ENCODE measurements around the gene DSCAML1. TPM values are rescaled to one million over a fixed set of nuclear protein-coding genes. Genes with fewer than 3 reads are reported as not detected.
"Not testable (repeated sequence)": the region's sequence is repeated elsewhere in the genome, so short reads cannot be mapped to it uniquely, and the experiment has no call there.

The DSCAML1 gene
- total RNA-seq, 1 experiment from 2014 or later, result 0.03 TPM

GRCh38 chr11:117410861-117411710, 385.9 kb downstream of the DSCAML1 start:
- Histone ChIP-seq H3K36me3 (no peaks in the 10 kb centered on the region), H3K27ac (no peak overlapping the region), H3K9me3 (replicated peaks) (no peaks in the 10 kb centered on the region), H3K27me3 (replicated peaks) (no peaks in the 10 kb centered on the region), H3K4me3 (no peak overlapping the region), H3K4me1 (replicated peaks) (no peaks in the 10 kb centered on the region)
- no peak for DNase-seq (ENCODE audit: low read depth in 1 of 2, low spot score in 2 of 2)

GRCh38 chr11:117410238-117410637, 386.8 kb downstream of the DSCAML1 start:
- no peak overlapping the region for H3K27ac ChIP-seq
- no peaks in the 10 kb centered on the region for H3K4me1 ChIP-seq (replicated peaks)
- peaks cover 3% of the 10 kb centered on the region; the same call in 1 of the 2 replicates for H3K36me3 ChIP-seq
- no peak for DNase-seq (ENCODE audit: low read depth in 1 of 2, low spot score in 2 of 2)
- no peaks in the 10 kb centered on the region for H3K27me3 ChIP-seq (replicated peaks)
- H3K4me3 ChIP-seq, result no peak overlapping the region
- H3K9me3 ChIP-seq (replicated peaks), result no peaks in the 10 kb centered on the region

GRCh38 chr11:117409511-117409910, 387.5 kb downstream of the DSCAML1 start:
- Histone ChIP-seq H3K4me1 (replicated peaks) (no peaks in the 10 kb centered on the region), H3K36me3 (peaks cover 7% of the 10 kb centered on the region; the same call in 1 of the 2 replicates), H3K27ac (no peak overlapping the region)

GRCh38 chr11:117408356-117408755, 388.7 kb downstream of the DSCAML1 start:
- H3K27me3 ChIP-seq (replicated peaks), result no peaks in the 10 kb centered on the region
- DNase-seq (ENCODE audit: low read depth in 1 of 2, low spot score in 2 of 2), result no peak
- no peak overlapping the region for H3K27ac ChIP-seq
- no peak overlapping the region for H3K4me3 ChIP-seq
- no peaks in the 10 kb centered on the region for H3K9me3 ChIP-seq (replicated peaks)
- H3K4me1 ChIP-seq (replicated peaks), result no peaks in the 10 kb centered on the region
- peaks cover 7% of the 10 kb centered on the region; the same call in 1 of the 2 replicates for H3K36me3 ChIP-seq

More at GRCh38 chr11:117409511-117409910, 387.5 kb downstream of the DSCAML1 start:
- DNase-seq (ENCODE audit: low read depth in 1 of 2, low spot score in 2 of 2), result no peak
- H3K4me3 ChIP-seq, result no peak overlapping the region
- no peaks in the 10 kb centered on the region for H3K9me3 ChIP-seq (replicated peaks)
- no peaks in the 10 kb centered on the region for H3K27me3 ChIP-seq (replicated peaks)

GRCh38 chr11:117407016-117407415, 390.0 kb downstream of the DSCAML1 start:
- H3K27me3 ChIP-seq (replicated peaks), result no peaks in the 10 kb centered on the region
- DNase-seq (ENCODE audit: low read depth in 1 of 2, low spot score in 2 of 2), result no peak
- H3K4me1 ChIP-seq (replicated peaks), result no peaks in the 10 kb centered on the region
- H3K4me3 ChIP-seq, result no peak overlapping the region
- H3K27ac ChIP-seq, result no peak overlapping the region
- H3K36me3 ChIP-seq, result peaks cover 7% of the 10 kb centered on the region; the same call in 1 of the 2 replicates
- no peaks in the 10 kb centered on the region for H3K9me3 ChIP-seq (replicated peaks)

- H3K9me3 ChIP-seq (replicated peaks); H3K4me1 ChIP-seq (replicated peaks); H3K4me3 ChIP-seq; H3K27ac ChIP-seq; DNase-seq (ENCODE audit: low read depth in 1 of 2, low spot score in 2 of 2); H3K36me3 ChIP-seq; H3K27me3 ChIP-seq (replicated peaks): not testable (repeated sequence)
Measured at GRCh38 chr11:117405898-117406297, 391.1 kb downstream of the DSCAML1 start.

- H3K36me3 ChIP-seq; DNase-seq (ENCODE audit: low read depth in 1 of 2, low spot score in 2 of 2); H3K27me3 ChIP-seq (replicated peaks); H3K27ac ChIP-seq; H3K4me3 ChIP-seq; H3K4me1 ChIP-seq (replicated peaks); H3K9me3 ChIP-seq (replicated peaks): not testable (repeated sequence)
Measured at GRCh38 chr11:117399100-117399840, 397.7 kb downstream of the DSCAML1 start.

- not testable (repeated sequence) for H3K27ac ChIP-seq; H3K36me3 ChIP-seq; H3K9me3 ChIP-seq (replicated peaks); H3K4me3 ChIP-seq; H3K27me3 ChIP-seq (replicated peaks); H3K4me1 ChIP-seq (replicated peaks); DNase-seq (ENCODE audit: low read depth in 1 of 2, low spot score in 2 of 2)
Measured at GRCh38 chr11:117398618-117399017, 398.4 kb downstream of the DSCAML1 start.

GRCh38 chr11:117396970-117397369, 400.0 kb downstream of the DSCAML1 start:
- Histone ChIP-seq H3K27ac (no peak overlapping the region), H3K4me1 (replicated peaks) (no peaks in the 10 kb centered on the region), H3K36me3 (peaks cover 10% of the 10 kb centered on the region; the same call in 1 of the 2 replicates), H3K4me3 (no peak overlapping the region), H3K27me3 (replicated peaks) (no peaks in the 10 kb centered on the region), H3K9me3 (replicated peaks) (no peaks in the 10 kb centered on the region)
- DNase-seq (ENCODE audit: low read depth in 1 of 2, low spot score in 2 of 2), result no peak

- Histone ChIP-seq H3K9me3 (replicated peaks) (no peaks in the 10 kb centered on the region), H3K27ac (no peak overlapping the region), H3K36me3 (peaks cover 10% of the 10 kb centered on the region; the same call in 1 of the 2 replicates), H3K4me1 (replicated peaks) (no peaks in the 10 kb centered on the region), H3K27me3 (replicated peaks) (no peaks in the 10 kb centered on the region), H3K4me3 (no peak overlapping the region)
- no peak for DNase-seq (ENCODE audit: low read depth in 1 of 2, low spot score in 2 of 2)
Measured at GRCh38 chr11:117395476-117395875, 401.5 kb downstream of the DSCAML1 start.

- Histone ChIP-seq H3K4me1 (replicated peaks) (peaks cover 2% of the 10 kb centered on the region; the same call in 1 of the 2 replicates), H3K4me3 (no peak overlapping the region), H3K27ac (no peak overlapping the region), H3K36me3 (peaks cover 10% of the 10 kb centered on the region; the same call in 1 of the 2 replicates), H3K9me3 (replicated peaks) (no peaks in the 10 kb centered on the region), H3K27me3 (replicated peaks) (no peaks in the 10 kb centered on the region)
- no peak for DNase-seq (ENCODE audit: low read depth in 1 of 2, low spot score in 2 of 2)
Measured at GRCh38 chr11:117394221-117394925, 402.6 kb downstream of the DSCAML1 start.

- DNase-seq (ENCODE audit: low read depth in 1 of 2, low spot score in 2 of 2), result no peak
- Histone ChIP-seq H3K4me3 (no peak overlapping the region), H3K27me3 (replicated peaks) (no peaks in the 10 kb centered on the region), H3K4me1 (replicated peaks) (peaks cover 4% of the 10 kb centered on the region; the same call in 1 of the 2 replicates), H3K36me3 (peaks cover 10% of the 10 kb centered on the region; the same call in 1 of the 2 replicates), H3K27ac (no peak overlapping the region), H3K9me3 (replicated peaks) (no peaks in the 10 kb centered on the region)
Measured at GRCh38 chr11:117392979-117393378, 404.0 kb downstream of the DSCAML1 start.

- no peak for DNase-seq (ENCODE audit: low read depth in 1 of 2, low spot score in 2 of 2)
- H3K4me1 ChIP-seq (replicated peaks), result peaks cover 4% of the 10 kb centered on the region; the same call in 1 of the 2 replicates
- H3K9me3 ChIP-seq (replicated peaks), result no peaks in the 10 kb centered on the region
- peaks cover 10% of the 10 kb centered on the region; the same call in 1 of the 2 replicates for H3K36me3 ChIP-seq
- H3K27ac ChIP-seq, result no peak overlapping the region
- H3K27me3 ChIP-seq (replicated peaks), result no peaks in the 10 kb centered on the region
- no peak overlapping the region for H3K4me3 ChIP-seq
Measured at GRCh38 chr11:117392001-117392690, 404.9 kb downstream of the DSCAML1 start.
